Karpas-422 (cell line): ENCODE measurements around the gene BTBD2. TPM values are rescaled to one million over a fixed set of nuclear protein-coding genes. Genes with fewer than 3 reads are reported as not detected.

Source experiments
- DNase-seq: peaks from one replicate; pipeline ENCODE4 v3.0.0-alpha.2; 2015
- H2AFZ ChIP-seq: fragments of 200-600 bp; sonication (generic); 2 replicates; pipeline ENCODE4 v1.6.1; 2014; ENCODE audit warnings: antibody characterized with exemption, low read length, mixed read lengths
- H3K27ac ChIP-seq: fragments of 200-600 bp; sonication (generic); 2 replicates; pipeline ENCODE4 v1.5.1; 2014; ENCODE audit warnings: mild to moderate bottlenecking, low read length, moderate library complexity
- H3K27me3 ChIP-seq: fragments of 200-600 bp; sonication (generic); 2 replicates; pipeline ENCODE4 v1.6.1; 2014; ENCODE audit warnings: low read length, mixed read lengths
- H3K36me3 ChIP-seq: fragments of 200-600 bp; sonication (generic); 2 replicates; pipeline ENCODE4 v1.6.1; 2014; ENCODE audit warnings: low read length, mixed read lengths; ENCODE audit not compliant: insufficient read depth
- H3K4me1 ChIP-seq: fragments of 200-600 bp; sonication (generic); 2 replicates; pipeline ENCODE4 v1.6.1; 2014; ENCODE audit warnings: mild to moderate bottlenecking, low read length, mixed read lengths
- H3K4me2 ChIP-seq: fragments of 200-600 bp; sonication (generic); 2 replicates; pipeline ENCODE4 v1.6.1; 2014; ENCODE audit warnings: low read length, low read depth, mild to moderate bottlenecking; ENCODE audit not compliant: poor library complexity, severe bottlenecking
- H3K4me3 ChIP-seq: fragments of 200-600 bp; sonication (generic); 2 replicates; pipeline ENCODE4 v1.5.1; 2014; ENCODE audit warnings: mild to moderate bottlenecking, antibody characterized with exemption, low read length, mixed read lengths
- H3K79me2 ChIP-seq: fragments of 200-600 bp; sonication (generic); 2 replicates; pipeline ENCODE4 v1.6.1; 2014; ENCODE audit warnings: mild to moderate bottlenecking, low read length, mixed read lengths
- H3K9ac ChIP-seq: fragments of 200-600 bp; sonication (generic); 2 replicates; pipeline ENCODE4 v1.6.0; 2014; ENCODE audit warnings: low read length
- H3K9me2 ChIP-seq: fragments of 200-600 bp; sonication (generic), shearing (Covaris generic); replicated peaks from 2 replicates; pipeline ENCODE4 v1.6.0; 2014; ENCODE audit warnings: mild to moderate bottlenecking, low read length, moderate library complexity; ENCODE audit not compliant: insufficient read depth
- H3K9me3 ChIP-seq: fragments of 300-700, 200-600 bp; sonication (generic); 2 replicates; pipeline ENCODE4 v1.6.1; 2014; ENCODE audit warnings: low read length, mixed read lengths
- H4K20me1 ChIP-seq: fragments of 200-600 bp; sonication (generic); 2 replicates; pipeline ENCODE4 v1.6.1; 2014; ENCODE audit warnings: mild to moderate bottlenecking, antibody characterized with exemption, low read length, low read depth; ENCODE audit not compliant: insufficient read depth
- total RNA-seq: library from RNA; depleted of rRNA; stranded (reverse); fragments of >200 nt; shearing (Covaris generic); gene quantifications from 2 replicates; pipeline ENCODE4 v1.2.3, GENCODE V29; 2014; ENCODE audit warnings: low replicate concordance

BTBD2 gene
- total RNA-seq, 1 experiment from 2014 or later: 66.8 TPM

- H3K9ac ChIP-seq: peak overlapping the region; percentile 94
- no peaks in the 10 kb centered on the region for H3K27me3 ChIP-seq
- peak overlapping the region; percentile 95 for H3K4me2 ChIP-seq
- H3K27ac ChIP-seq: peak overlapping the region; percentile 48
- H3K36me3 ChIP-seq: peaks cover 8% of the 10 kb centered on the region; the same call in 1 of the 2 replicates
- no peaks in the 10 kb centered on the region for H3K9me3 ChIP-seq
- H3K9me2 ChIP-seq: no peaks in the 10 kb centered on the region
- H3K79me2 ChIP-seq: peaks cover 57% of the 10 kb centered on the region
- DNase-seq: peak; percentile 73
- peak overlapping the region; percentile 73 for H3K4me3 ChIP-seq
- no peak overlapping the region for H2AFZ ChIP-seq
- peaks cover 8% of the 10 kb centered on the region; the same call in 1 of the 2 replicates for H4K20me1 ChIP-seq
- peaks cover 14% of the 10 kb centered on the region for H3K4me1 ChIP-seq
Observed at GRCh38 chr19:2014731-2015607, 545 bp downstream of the BTBD2 start.

GRCh38 chr19:2014131-2014571 is 1.4 kb downstream of the BTBD2 start:
- Histone ChIP-seq H3K79me2 (peaks cover 57% of the 10 kb centered on the region), H3K9ac (peak overlapping the region; percentile 94), H2AFZ (no peak overlapping the region), H3K36me3 (peaks cover 8% of the 10 kb centered on the region; the same call in 1 of the 2 replicates), H3K27ac (peak overlapping the region; percentile 48; the same call in 1 of the 2 replicates), H3K27me3 (no peaks in the 10 kb centered on the region), H3K4me2 (peak overlapping the region; percentile 95), H4K20me1 (peaks cover 8% of the 10 kb centered on the region; the same call in 1 of the 2 replicates), H3K9me2 (no peaks in the 10 kb centered on the region), H3K4me1 (peaks cover 14% of the 10 kb centered on the region), H3K4me3 (peak overlapping the region; percentile 73), H3K9me3 (no peaks in the 10 kb centered on the region)
- DNase-seq: no peak

GRCh38 chr19:2013683-2013961 is 1.9 kb downstream of the BTBD2 start:
- Histone ChIP-seq H3K36me3 (peaks cover 8% of the 10 kb centered on the region; the same call in 1 of the 2 replicates), H3K4me3 (peak overlapping the region; percentile 73; the same call in 1 of the 2 replicates), H3K27me3 (no peaks in the 10 kb centered on the region), H3K9ac (0 out of 2 replicates have a peak overlapping the region, but pooled peaks have one; percentile 25), H4K20me1 (peaks cover 8% of the 10 kb centered on the region; the same call in 1 of the 2 replicates), H3K27ac (no peak overlapping the region), H3K4me1 (peaks cover 14% of the 10 kb centered on the region), H3K4me2 (peak overlapping the region; percentile 95), H3K9me3 (no peaks in the 10 kb centered on the region), H3K79me2 (peaks cover 61% of the 10 kb centered on the region), H2AFZ (no peak overlapping the region), H3K9me2 (no peaks in the 10 kb centered on the region)
- no peak for DNase-seq

GRCh38 chr19:2012941-2013682 is 2.4 kb downstream of the BTBD2 start:
- H3K9me3 ChIP-seq: no peaks in the 10 kb centered on the region
- no peak overlapping the region for H3K4me3 ChIP-seq
- H2AFZ ChIP-seq: no peak overlapping the region
- H3K4me2 ChIP-seq: no peak overlapping the region
- H3K9ac ChIP-seq: 0 out of 2 replicates have a peak overlapping the region, but pooled peaks have one; percentile 25
- H3K36me3 ChIP-seq: peaks cover 8% of the 10 kb centered on the region; the same call in 1 of the 2 replicates
- peaks cover 8% of the 10 kb centered on the region; the same call in 1 of the 2 replicates for H4K20me1 ChIP-seq
- no peak for DNase-seq
- H3K79me2 ChIP-seq: peaks cover 65% of the 10 kb centered on the region
- H3K27ac ChIP-seq: no peak overlapping the region
- no peaks in the 10 kb centered on the region for H3K27me3 ChIP-seq
- no peaks in the 10 kb centered on the region for H3K9me2 ChIP-seq
- peaks cover 14% of the 10 kb centered on the region for H3K4me1 ChIP-seq

GRCh38 chr19:2011169-2011568 is 4.3 kb downstream of the BTBD2 start:
- no peak overlapping the region for H3K4me2 ChIP-seq
- H4K20me1 ChIP-seq: peaks cover 8% of the 10 kb centered on the region; the same call in 1 of the 2 replicates
- H3K27me3 ChIP-seq: no peaks in the 10 kb centered on the region
- H3K9ac ChIP-seq: no peak overlapping the region
- no peak overlapping the region for H2AFZ ChIP-seq
- no peaks in the 10 kb centered on the region for H3K9me2 ChIP-seq
- no peak for DNase-seq
- peaks cover 8% of the 10 kb centered on the region; the same call in 1 of the 2 replicates for H3K36me3 ChIP-seq
- H3K4me1 ChIP-seq: peaks cover 12% of the 10 kb centered on the region
- no peak overlapping the region for H3K27ac ChIP-seq
- H3K9me3 ChIP-seq: no peaks in the 10 kb centered on the region
- peaks cover 75% of the 10 kb centered on the region for H3K79me2 ChIP-seq
- no peak overlapping the region for H3K4me3 ChIP-seq

- H3K9ac ChIP-seq: no peak overlapping the region
- no peaks in the 10 kb centered on the region for H3K9me2 ChIP-seq
- no peaks in the 10 kb centered on the region for H3K27me3 ChIP-seq
- H3K36me3 ChIP-seq: peaks cover 8% of the 10 kb centered on the region; the same call in 1 of the 2 replicates
- no peak overlapping the region for H2AFZ ChIP-seq
- peaks cover 8% of the 10 kb centered on the region; the same call in 1 of the 2 replicates for H4K20me1 ChIP-seq
- H3K9me3 ChIP-seq: no peaks in the 10 kb centered on the region
- peaks cover 11% of the 10 kb centered on the region for H3K4me1 ChIP-seq
- no peak for DNase-seq
- no peak overlapping the region for H3K27ac ChIP-seq
- H3K4me2 ChIP-seq: no peak overlapping the region
- H3K4me3 ChIP-seq: no peak overlapping the region
- H3K79me2 ChIP-seq: peaks cover 76% of the 10 kb centered on the region
Observed at GRCh38 chr19:2010135-2010668, 5.3 kb downstream of the BTBD2 start.

GRCh38 chr19:2003874-2004273 is 11.6 kb downstream of the BTBD2 start:
- no peak overlapping the region for H3K27ac ChIP-seq
- peaks cover 36% of the 10 kb centered on the region for H3K79me2 ChIP-seq
- no peak overlapping the region for H2AFZ ChIP-seq
- no peaks in the 10 kb centered on the region for H3K4me1 ChIP-seq
- H3K9ac ChIP-seq: no peak overlapping the region
- DNase-seq: no peak
- no peak overlapping the region for H3K4me3 ChIP-seq
- no peaks in the 10 kb centered on the region for H3K27me3 ChIP-seq
- no peaks in the 10 kb centered on the region for H3K9me2 ChIP-seq
- no peaks in the 10 kb centered on the region for H4K20me1 ChIP-seq
- H3K36me3 ChIP-seq: no peaks in the 10 kb centered on the region
- no peaks in the 10 kb centered on the region for H3K9me3 ChIP-seq
- no peak overlapping the region for H3K4me2 ChIP-seq
